UCSD-AML1 (cell line): ENCODE data around the gene EPB41L4A.
"Not testable (repeated sequence)": the region's sequence is repeated elsewhere in the genome, so short reads cannot be mapped to it uniquely, and the experiment has no call there.

ENCODE experiments used
- DNase-seq: peaks from one replicate; lab custom pipeline; 2025; ENCODE audit not compliant: unreplicated experiment; lab: John Stamatoyannopoulos, UW

The EPB41L4A gene

GRCh38 chr5:112419164-112419985, at the start of gene EPB41L4A:
EPB41L4A (minus strand) TSS chr5:112419277; CDS start chr5:112419039, 238 bp downstream.
- no peak for DNase-seq

- no peak for DNase-seq
Measured at GRCh38 chr5:112467485-112467884, 48.4 kb upstream of the EPB41L4A start.

- DNase-seq: not testable (repeated sequence)
Measured at GRCh38 chr5:112466261-112466660, 47.2 kb upstream of the EPB41L4A start.

- not testable (repeated sequence) for DNase-seq
Measured at GRCh38 chr5:112447187-112447760, 28.2 kb upstream of the EPB41L4A start.

- DNase-seq: no peak
Measured at GRCh38 chr5:112445626-112446350, 26.7 kb upstream of the EPB41L4A start.

GRCh38 chr5:112443932-112444331, 24.9 kb upstream of the EPB41L4A start:
- not testable (repeated sequence) for DNase-seq

GRCh38 chr5:112440031-112440430, 21.0 kb upstream of the EPB41L4A start:
- no peak for DNase-seq

- DNase-seq: peak; percentile 34
Measured at GRCh38 chr5:112436144-112436543, 17.1 kb upstream of the EPB41L4A start.

- no peak for DNase-seq
Measured at GRCh38 chr5:112434641-112435040, 15.6 kb upstream of the EPB41L4A start.

- DNase-seq: not testable (repeated sequence)
Measured at GRCh38 chr5:112426202-112426601, 7.1 kb upstream of the EPB41L4A start.

- DNase-seq: peak; percentile 48
Measured at GRCh38 chr5:112419986-112420864, 1.1 kb upstream of the EPB41L4A start.

- DNase-seq: no peak
Measured at GRCh38 chr5:112418659-112419163, 366 bp downstream of the EPB41L4A start.

- no peak for DNase-seq
Measured at GRCh38 chr5:112417931-112418658, 982 bp downstream of the EPB41L4A start.

- DNase-seq: no peak
Measured at GRCh38 chr5:112415552-112415951, 3.5 kb downstream of the EPB41L4A start.

- DNase-seq: no peak
Measured at GRCh38 chr5:112413611-112414010, 5.5 kb downstream of the EPB41L4A start.

GRCh38 chr5:112412346-112412745, 6.7 kb downstream of the EPB41L4A start:
- no peak for DNase-seq

- DNase-seq: no peak
Measured at GRCh38 chr5:112411903-112412302, 7.2 kb downstream of the EPB41L4A start.

- DNase-seq: no peak
Measured at GRCh38 chr5:112407666-112408065, 11.4 kb downstream of the EPB41L4A start.

GRCh38 chr5:112407240-112407639, 11.8 kb downstream of the EPB41L4A start:
- DNase-seq: no peak

- no peak for DNase-seq
Measured at GRCh38 chr5:112403069-112403468, 16.0 kb downstream of the EPB41L4A start.
